GM12878 (cell line): ENCODE measurements around the gene DZIP1L. TPM values are rescaled to one million over a fixed set of nuclear protein-coding genes. Genes with fewer than 3 reads are reported as not detected.

ENCODE experiments used
- ATAC-seq: fragments of 200-7000 bp; cut with Tn5 transposase; 3 replicates; pipeline ENCODE4 v1.9.1; 2020; ENCODE audit warnings: mild to moderate bottlenecking, moderate library complexity
- BruUV-seq: library from RNA; stranded (reverse); fragments of 400-500 nt; replicated peaks from 2 replicates; lab custom pipeline; 2021; lab: Mats Ljungman, UMichigan
- CTCF ChIA-PET: fragments of 300-600 bp; sonication (Branson Sonifier 250); formaldehyde crosslinking; extraction: SDS; loops from one replicate; lab custom pipeline; 2021; ENCODE audit warnings: inconsistent platforms; lab: Yijun Ruan, JAX
- POLR2A ChIA-PET: fragments of 350-600 bp; formaldehyde crosslinking; extraction: SDS; loops from one replicate; lab custom pipeline; 2021; ENCODE audit warnings: inconsistent platforms; lab: Charles Lee
- RAD21 ChIA-PET: fragments of 300-600 bp; sonication (Branson Sonifier 250); formaldehyde crosslinking; loops from one replicate; lab custom pipeline; 2023; ENCODE audit warnings: antibody characterized with exemption; ENCODE audit not compliant: unreplicated experiment; lab: Charles Lee
- SMC1A ChIA-PET: fragments of 300-600 bp; sonication (Branson Sonifier 250); formaldehyde crosslinking; loops from one replicate; lab custom pipeline; 2023; ENCODE audit not compliant: unreplicated experiment, uncharacterized antibody; lab: Charles Lee
- DNase-seq: peaks from one replicate; pipeline ENCODE4 v3.0.0-alpha.2; 2011; ENCODE audit warnings: low read depth, low spot score
- FAIRE-seq: peaks from 3 replicates; lab custom pipeline; 2011; peaks lifted over from hg19 to GRCh38; lab: Jason Lieb, UNC
- H2AFZ ChIP-seq: 2 replicates; pipeline ENCODE4 v1.6.0; 2011; ENCODE audit warnings: low read depth, low read length, control low read depth; ENCODE audit not compliant: control insufficient read depth
- H3K27ac ChIP-seq: 2 replicates; pipeline ENCODE4 v1.5.1; 2011; ENCODE audit warnings: control low read depth; ENCODE audit not compliant: control insufficient read depth, insufficient read depth
- H3K27me3 ChIP-seq, 2 experiments: replicated peaks in 1 of 2; 2 replicates each; pipeline versions ENCODE4 v1.6.0 to v1.6.1; 2011; ENCODE audit warnings: low read length in 1 of 2; ENCODE audit not compliant: control insufficient read depth in 2 of 2, insufficient read depth in 2 of 2
- H3K36me3 ChIP-seq, 2 experiments: 2 replicates each; pipeline ENCODE4 v1.5.1; 2011; ENCODE audit warnings: low read length in 1 of 2; ENCODE audit not compliant: control insufficient read depth in 2 of 2, insufficient read depth in 2 of 2
- H3K4me1 ChIP-seq: 2 replicates; pipeline ENCODE4 v1.6.1; 2011; ENCODE audit warnings: mild to moderate bottlenecking, low read length, moderate library complexity, mixed read lengths; ENCODE audit not compliant: control insufficient read depth, insufficient read depth
- H3K4me2 ChIP-seq: 2 replicates; pipeline ENCODE4 v1.6.0; 2011; ENCODE audit warnings: control low read depth; ENCODE audit not compliant: control insufficient read depth, insufficient read depth
- H3K4me3 ChIP-seq: fragments of 200-600 bp; sonication (generic); 2 replicates; pipeline ENCODE4 v1.5.1; 2016
- H3K79me2 ChIP-seq: 2 replicates; pipeline ENCODE4 v1.6.0; 2011; ENCODE audit warnings: low read length; ENCODE audit not compliant: control insufficient read depth, insufficient read depth
- H3K9ac ChIP-seq: 2 replicates; pipeline ENCODE4 v1.8.0; 2011; ENCODE audit warnings: low read length, control low read depth, mixed read lengths; ENCODE audit not compliant: control insufficient read depth, insufficient read depth
- H3K9me3 ChIP-seq: replicated peaks from 3 replicates; pipeline ENCODE4 v1.5.1; 2011; ENCODE audit warnings: mild to moderate bottlenecking, low read length; ENCODE audit not compliant: control insufficient read depth, insufficient read depth
- H4K20me1 ChIP-seq: 2 replicates; pipeline ENCODE4 v1.6.0; 2011; ENCODE audit not compliant: control insufficient read depth, insufficient read depth
- CHD2 ChIP-seq: IDR thresholded peaks from 2 replicates; pipeline ENCODE4 v1.6.1; 2011; ENCODE audit warnings: low read depth, low read length, improper control_type of control experiment, borderline replicate concordance
- DPF2 ChIP-seq: fragments of 450-650 bp; IDR thresholded peaks from 2 replicates; pipeline ENCODE4 v1.6.1; 2017; ENCODE audit warnings: mild to moderate bottlenecking
- IRF4 ChIP-seq: IDR thresholded peaks from 2 replicates; pipeline ENCODE4 v1.6.1; 2011; ENCODE audit warnings: low read depth, low read length
- NFIC ChIP-seq: IDR thresholded peaks from 2 replicates; pipeline ENCODE4 v1.6.1; 2012; ENCODE audit warnings: low read depth, mild to moderate bottlenecking, inconsistent platforms, low read length, moderate library complexity
- NR2C1 ChIP-seq: fragments of 450-650 bp; IDR thresholded peaks from 2 replicates; pipeline ENCODE4 v1.6.1; 2017; ENCODE audit warnings: antibody characterized with exemption, mild to moderate bottlenecking, moderate library complexity
- RBBP5 ChIP-seq: fragments of 200-600 bp; sonication (generic); conservative IDR thresholded peaks from 2 replicates; pipeline ENCODE4 v1.6.1; 2016
- TCF7 ChIP-seq: IDR thresholded peaks from 2 replicates; pipeline ENCODE4 v1.6.1; 2014; ENCODE audit warnings: antibody characterized with exemption, borderline replicate concordance
- WGBS: methylation state at CpG from one replicate; pipeline ENCODE4 v1.1.6; 2016; ENCODE audit warnings: low lambda C conversion rate; ENCODE audit not compliant: insufficient replicate concordance, insufficient coverage; ENCODE audit errors: missing lambda C conversion rate; 5-methylcytosine and 5-hydroxymethylcytosine counted together
- in situ Hi-C: fragments of 300-500 bp; cut with MboI; formaldehyde crosslinking; loops from 9 replicates; pipeline ENCODE4 v1.14.3; 2018; ENCODE audit warnings: mixed read lengths
- intact Hi-C: fragments of 100-400 bp; cut with micrococcal nuclease; formaldehyde crosslinking; loops from one replicate; pipeline ENCODE4 v1.14.2; 2022; ENCODE audit not compliant: unreplicated experiment
- polyA plus RNA-seq, 11 experiments: library from polyadenylated mRNA; depleted of rRNA in 4 of 11; unstranded in 6 of 11; stranded (reverse) in 5 of 11; fragments of >200 nt; fragmentation: Nextera tagmentation in 4 of 11; fragmentation: Illumina TruSeq in 1 of 11; extraction: Ambion mirVana in 4 of 11; extraction: Trizol in 1 of 11; gene quantifications; 1 replicate in 1 of 11; 2 replicates in 10 of 11; pipeline versions ENCODE4 v1.2.1 to v1.2.3, GENCODE V29; 2011 to 2016; ENCODE audit warnings: inconsistent platforms in 2 of 11, missing spikeins in 2 of 11, low read depth in 1 of 11
- total RNA-seq, 4 experiments: library from RNA; depleted of rRNA in 3 of 4; stranded (reverse); fragments of >200 nt in 3 of 4; fragmentation: Illumina TruSeq in 1 of 4; extraction: Trizol in 1 of 4; gene quantifications; 2 replicates each; pipeline versions ENCODE4 v1.2.1 to v1.2.3, GENCODE V29; 2013 to 2021
- TF ChIP-seq, protein P1 (sequence below): fragments of 450-650 bp; conservative IDR thresholded peaks from 2 replicates; pipeline ENCODE4 v1.6.1; 2017; ENCODE audit warnings: mild to moderate bottlenecking, moderate library complexity

Gene DZIP1L
- total and polyA plus RNA-seq, 10 of the 15 experiments (the other 5 are each of a cell fraction or from before 2014, with no cell fraction given) = not detected

GRCh38 chr3:138046085-138046484 lies 69.3 kb downstream of the DZIP1L start:
- TF ChIP-seq TCF7 = no peak
- TF ChIP-seq RBBP5 = no peak
- no peak for TF ChIP-seq NFIC
- TF ChIP-seq, protein P1, sequence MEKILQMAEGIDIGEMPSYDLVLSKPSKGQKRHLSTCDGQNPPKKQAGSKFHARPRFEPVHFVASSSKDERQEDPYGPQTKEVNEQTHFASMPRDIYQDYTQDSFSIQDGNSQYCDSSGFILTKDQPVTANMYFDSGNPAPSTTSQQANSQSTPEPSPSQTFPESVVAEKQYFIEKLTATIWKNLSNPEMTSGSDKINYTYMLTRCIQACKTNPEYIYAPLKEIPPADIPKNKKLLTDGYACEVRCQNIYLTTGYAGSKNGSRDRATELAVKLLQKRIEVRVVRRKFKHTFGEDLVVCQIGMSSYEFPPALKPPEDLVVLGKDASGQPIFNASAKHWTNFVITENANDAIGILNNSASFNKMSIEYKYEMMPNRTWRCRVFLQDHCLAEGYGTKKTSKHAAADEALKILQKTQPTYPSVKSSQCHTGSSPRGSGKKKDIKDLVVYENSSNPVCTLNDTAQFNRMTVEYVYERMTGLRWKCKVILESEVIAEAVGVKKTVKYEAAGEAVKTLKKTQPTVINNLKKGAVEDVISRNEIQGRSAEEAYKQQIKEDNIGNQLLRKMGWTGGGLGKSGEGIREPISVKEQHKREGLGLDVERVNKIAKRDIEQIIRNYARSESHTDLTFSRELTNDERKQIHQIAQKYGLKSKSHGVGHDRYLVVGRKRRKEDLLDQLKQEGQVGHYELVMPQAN = no peak
- no peak for TF ChIP-seq IRF4
- TF ChIP-seq DPF2 = no peak
- no peak for TF ChIP-seq NR2C1
- TF ChIP-seq CHD2 = no peak

More at GRCh38 chr3:138046085-138046484, 69.3 kb downstream of the DZIP1L start:
- H3K4me3 ChIP-seq = no peak overlapping the region
- H4K20me1 ChIP-seq = no peaks in the 10 kb centered on the region
- 67% methylated on average over 3 of the region's 3 CpGs for WGBS
- H3K27me3 ChIP-seq = no peaks in the 10 kb centered on the region
- DNase-seq (no peak), FAIRE-seq (no peak), ATAC-seq (no peak)
- no peaks in the 10 kb centered on the region; the same call in 1 of the 3 replicates for H3K9me3 ChIP-seq
- intact Hi-C loops = no loop called here
- ChIA-PET CTCF (interaction anchor here (0.9 to 2.6 kb wide), 8 partner anchors 9 to 940 kb away, joined by 3 to 25 read pairs (median 4); no protein-coding TSS in a partner anchor), SMC1A (interaction anchor here (1.0 to 4.3 kb wide), 4 partner anchors 11 to 937 kb away, joined by 3 to 76 read pairs (median 10); no protein-coding TSS in a partner anchor), RAD21 (interaction anchor here (2.5 to 3.5 kb wide), 3 partner anchors 9 to 57 kb away, joined by 17 to 32 read pairs (median 20); no protein-coding TSS in a partner anchor), POLR2A (interaction anchor here (2.0 kb wide), 1 partner anchor 10 kb away, joined by 8 read pairs; no protein-coding TSS in a partner anchor)
- no peak overlapping the region for H3K27ac ChIP-seq
- no peak overlapping the region for H2AFZ ChIP-seq
- no peak overlapping the region for H3K9ac ChIP-seq
- in situ Hi-C loops = loop anchor here (10.0 kb wide), 1 partner anchor 331 kb away; no protein-coding TSS in a partner anchor
- peaks cover 14% of the 10 kb centered on the region; the same call in 1 of the 2 replicates for H3K4me1 ChIP-seq
- no peaks in the 10 kb centered on the region for H3K79me2 ChIP-seq
- H3K36me3 ChIP-seq = no peaks in the 10 kb centered on the region
- BruUV-seq = no TSS peak
- H3K4me2 ChIP-seq = no peak overlapping the region
